ENCODE data around the gene THEMIS. TPM values are rescaled to one million over a fixed set of nuclear protein-coding genes. Genes with fewer than 3 reads are reported as not detected.

The THEMIS gene
- polyA plus RNA-seq, 1 donor (not counting 4 experiments of a cell fraction or from before 2014, with no cell fraction given): not detected

DNA sequence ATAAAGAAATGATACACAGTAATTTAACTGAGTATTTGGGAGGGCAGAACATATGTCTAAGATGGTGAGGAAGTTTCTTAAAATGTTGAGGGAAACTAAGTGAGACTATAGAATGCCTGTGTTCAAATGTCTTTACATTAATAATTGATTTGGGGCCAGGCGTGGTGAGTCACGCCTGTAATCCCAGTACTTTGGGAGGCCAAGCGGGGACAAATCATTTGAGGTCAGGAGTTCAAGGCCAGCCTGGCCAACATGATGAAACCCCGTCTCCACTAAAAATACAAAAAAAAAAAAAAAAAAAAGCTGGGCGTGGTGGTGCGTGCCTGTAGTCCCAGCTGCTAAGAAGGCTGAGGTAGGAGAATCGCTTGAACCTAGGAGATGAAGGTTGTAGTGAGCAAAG lies 66.7 kb downstream of the THEMIS start:
- Histone ChIP-seq H3K4me3 (ENCODE audit: control insufficient read depth in 2 of 3, extremely low read depth in 1 of 3, insufficient read depth in 2 of 3, low read depth in 1 of 3, low read length in 3 of 3) (no peak overlapping the region), H3K4me2 (ENCODE audit: control insufficient read depth, extremely low read depth, insufficient read depth, low read depth, low read length) (no peak overlapping the region), H3K4me1 (ENCODE audit: control insufficient read depth, extremely low read depth, insufficient read depth, low read length) (no peaks in the 10 kb centered on the region), H4K20me1 (ENCODE audit: control insufficient read depth, extremely low read depth, insufficient read depth, low read length) (no peaks in the 10 kb centered on the region), H3K79me2 (ENCODE audit: control insufficient read depth, insufficient read depth, low read length) (no peaks in the 10 kb centered on the region), H3K27me3 (ENCODE audit: control insufficient read depth, extremely low read depth, insufficient read depth, low read length) (no peaks in the 10 kb centered on the region), H2AFZ (ENCODE audit: control insufficient read depth, low read length) (no peak overlapping the region), H3K9me3 (ENCODE audit: control insufficient read depth, low read depth, low read length) (no peaks in the 10 kb centered on the region), H3K9ac (ENCODE audit: control insufficient read depth, extremely low read depth, insufficient read depth, low read length) (no peak overlapping the region), H3K27ac (ENCODE audit: control insufficient read depth, insufficient read depth, low read length) (no peak overlapping the region), H3K9me1 (ENCODE audit: control insufficient read depth, extremely low read depth, insufficient read depth, low read length) (no peaks in the 10 kb centered on the region), H3K36me3 (ENCODE audit: control insufficient read depth in 2 of 2, extremely low read depth in 1 of 2, insufficient read depth in 2 of 2, low read length in 2 of 2) (no peaks in the 10 kb centered on the region)
- FAIRE-seq (no peak), DNase-seq (ENCODE audit: low read depth, low spot score) (no peak)
- TF ChIP-seq, protein P1, sequence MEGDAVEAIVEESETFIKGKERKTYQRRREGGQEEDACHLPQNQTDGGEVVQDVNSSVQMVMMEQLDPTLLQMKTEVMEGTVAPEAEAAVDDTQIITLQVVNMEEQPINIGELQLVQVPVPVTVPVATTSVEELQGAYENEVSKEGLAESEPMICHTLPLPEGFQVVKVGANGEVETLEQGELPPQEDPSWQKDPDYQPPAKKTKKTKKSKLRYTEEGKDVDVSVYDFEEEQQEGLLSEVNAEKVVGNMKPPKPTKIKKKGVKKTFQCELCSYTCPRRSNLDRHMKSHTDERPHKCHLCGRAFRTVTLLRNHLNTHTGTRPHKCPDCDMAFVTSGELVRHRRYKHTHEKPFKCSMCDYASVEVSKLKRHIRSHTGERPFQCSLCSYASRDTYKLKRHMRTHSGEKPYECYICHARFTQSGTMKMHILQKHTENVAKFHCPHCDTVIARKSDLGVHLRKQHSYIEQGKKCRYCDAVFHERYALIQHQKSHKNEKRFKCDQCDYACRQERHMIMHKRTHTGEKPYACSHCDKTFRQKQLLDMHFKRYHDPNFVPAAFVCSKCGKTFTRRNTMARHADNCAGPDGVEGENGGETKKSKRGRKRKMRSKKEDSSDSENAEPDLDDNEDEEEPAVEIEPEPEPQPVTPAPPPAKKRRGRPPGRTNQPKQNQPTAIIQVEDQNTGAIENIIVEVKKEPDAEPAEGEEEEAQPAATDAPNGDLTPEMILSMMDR (optimal IDR thresholded peaks at IDR 0.05 in 1 of 3, IDR thresholded peaks at IDR 0.05 in 1 of 3, conservative IDR thresholded peaks at IDR 0.05 in 1 of 3; ENCODE audit: extremely low read depth in 1 of 3, insufficient read depth in 2 of 3, low read length in 3 of 3): no peak
- TF ChIP-seq EZH2 (IDR thresholded peaks at IDR 0.05; ENCODE audit: low read length): no peak
- dilution Hi-C loops (cut with MboI; ENCODE audit: extremely low pct_ligation_motif_present, low sequenced_read_pairs): no loop called here

DNA sequence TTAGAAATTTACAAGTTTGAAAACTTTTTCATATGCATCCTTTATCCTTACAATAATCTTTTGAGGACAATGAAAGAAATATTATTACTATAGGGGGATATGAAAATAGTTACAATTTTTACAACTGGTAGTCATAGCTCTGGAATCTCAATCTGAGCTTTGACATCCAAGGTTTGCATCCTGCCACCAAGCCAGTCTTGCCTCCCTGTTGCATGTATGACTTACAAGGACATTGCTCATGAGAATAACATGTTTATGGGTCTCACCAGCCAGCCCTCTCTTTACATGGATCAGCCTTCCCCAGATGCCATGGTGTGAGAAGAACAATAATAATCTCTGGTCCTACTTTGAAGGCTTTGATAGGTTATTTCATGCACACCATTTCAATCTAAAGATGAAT lies 67.5 kb downstream of the THEMIS start:
- H3K27me3 ChIP-seq (ENCODE audit: control insufficient read depth, extremely low read depth, insufficient read depth, low read length): peaks cover 4% of the 10 kb centered on the region
- no peak overlapping the region for H2AFZ ChIP-seq (ENCODE audit: control insufficient read depth, low read length)
- H4K20me1 ChIP-seq (ENCODE audit: control insufficient read depth, extremely low read depth, insufficient read depth, low read length): no peaks in the 10 kb centered on the region
- no peak for FAIRE-seq
- no peak overlapping the region for H3K4me3 ChIP-seq (ENCODE audit: control insufficient read depth in 2 of 3, extremely low read depth in 1 of 3, insufficient read depth in 2 of 3, low read depth in 1 of 3, low read length in 3 of 3)
- no peaks in the 10 kb centered on the region for H3K9me1 ChIP-seq (ENCODE audit: control insufficient read depth, extremely low read depth, insufficient read depth, low read length)
- TF ChIP-seq, protein P1 (optimal IDR thresholded peaks at IDR 0.05 in 1 of 3, IDR thresholded peaks at IDR 0.05 in 1 of 3, conservative IDR thresholded peaks at IDR 0.05 in 1 of 3; ENCODE audit: extremely low read depth in 1 of 3, insufficient read depth in 2 of 3, low read length in 3 of 3): no peak
- no peak for TF ChIP-seq EZH2 (IDR thresholded peaks at IDR 0.05; ENCODE audit: low read length)
- H3K4me2 ChIP-seq (ENCODE audit: control insufficient read depth, extremely low read depth, insufficient read depth, low read depth, low read length): no peak overlapping the region
- H3K79me2 ChIP-seq (ENCODE audit: control insufficient read depth, insufficient read depth, low read length): no peaks in the 10 kb centered on the region
- H3K9ac ChIP-seq (ENCODE audit: control insufficient read depth, extremely low read depth, insufficient read depth, low read length): no peak overlapping the region
- H3K9me3 ChIP-seq (ENCODE audit: control insufficient read depth, low read depth, low read length): no peaks in the 10 kb centered on the region
- H3K27ac ChIP-seq (ENCODE audit: control insufficient read depth, insufficient read depth, low read length): no peak overlapping the region
- H3K4me1 ChIP-seq (ENCODE audit: control insufficient read depth, extremely low read depth, insufficient read depth, low read length): no peaks in the 10 kb centered on the region
- H3K36me3 ChIP-seq (ENCODE audit: control insufficient read depth in 2 of 2, extremely low read depth in 1 of 2, insufficient read depth in 2 of 2, low read length in 2 of 2): no peaks in the 10 kb centered on the region
- dilution Hi-C loops (cut with MboI; ENCODE audit: extremely low pct_ligation_motif_present, low sequenced_read_pairs): no loop called here
- no peak for DNase-seq (ENCODE audit: low read depth, low spot score)
